ENCODE results near the gene SLC34A3.

- TF ChIP-seq CTCF (IDR thresholded peaks at IDR 0.05) (no peak), EZH2 (IDR thresholded peaks at IDR 0.05; ENCODE audit: borderline replicate concordance, insufficient read depth, low read depth, low read length, poor library complexity, severe bottlenecking) (no peak)
Measured at GRCh38 chr9:137250329-137251193, 19.9 kb downstream of the SLC34A3 start.

All from B cell (primary cell).